Common myeloid progenitor, CD34-positive (primary cell): Measurements from ENCODE around the gene AGAP1.

Experiments used
- CTCF ChIA-PET: fragments of 350-600 bp; sonication (Branson Sonifier 250); formaldehyde crosslinking; loops from one replicate; lab custom pipeline; 2021; ENCODE audit warnings: antibody characterized with exemption; lab: Charles Lee
- POLR2A ChIA-PET: fragments of 350-600 bp; sonication (Branson Sonifier 250); formaldehyde crosslinking; loops from one replicate; lab custom pipeline; 2021; ENCODE audit warnings: antibody characterized with exemption; lab: Charles Lee
- DNase-seq, 3 donors: peaks; one replicate each; pipeline versions ENCODE4 v3.0.0 to v3.0.0-alpha.2; 2013
- H3K27ac ChIP-seq, 2 experiments: 1 replicate in 1 of 2; 2 replicates in 1 of 2; pipeline ENCODE4 v1.7.0; 2013; ENCODE audit warnings: inconsistent platforms in 2 of 2, low read length in 2 of 2, mild to moderate bottlenecking in 2 of 2, low read depth in 1 of 2, moderate library complexity in 1 of 2; ENCODE audit not compliant: severe bottlenecking in 2 of 2, insufficient read depth in 1 of 2, poor library complexity in 1 of 2
- H3K27me3 ChIP-seq, 5 experiments: replicated peaks in 2 of 5; 1 replicate in 3 of 5; 2 replicates in 2 of 5; pipeline versions ENCODE4 v1.6.1 to v1.7.0; 2013; ENCODE audit warnings: low read length in 4 of 5, mild to moderate bottlenecking in 2 of 5, moderate library complexity in 2 of 5, inconsistent platforms in 1 of 5; ENCODE audit not compliant: insufficient read depth in 5 of 5, control insufficient read depth in 4 of 5
- H3K36me3 ChIP-seq, 4 experiments: 1 replicate in 2 of 4; 2 replicates in 2 of 4; pipeline versions ENCODE4 v1.6.1 to v1.7.0; 2013; ENCODE audit warnings: low read length in 3 of 4, control low read depth in 1 of 4, mild to moderate bottlenecking in 1 of 4; ENCODE audit not compliant: control insufficient read depth in 4 of 4, insufficient read depth in 4 of 4
- H3K4me1 ChIP-seq, 4 experiments: 1 replicate in 3 of 4; 2 replicates in 1 of 4; pipeline versions ENCODE4 v1.6.1 to v1.7.1; 2013; ENCODE audit warnings: low read length in 3 of 4, mild to moderate bottlenecking in 3 of 4, control low read depth in 1 of 4, inconsistent platforms in 1 of 4, moderate library complexity in 1 of 4; ENCODE audit not compliant: control insufficient read depth in 4 of 4, insufficient read depth in 4 of 4; ENCODE audit errors: control extremely low read depth in 1 of 4
- H3K4me3 ChIP-seq, 7 experiments: 1 replicate in 4 of 7; 2 replicates in 3 of 7; pipeline versions ENCODE4 v1.5.1 to v1.7.0; 2013; ENCODE audit warnings: mild to moderate bottlenecking in 7 of 7, low read length in 6 of 7, moderate library complexity in 6 of 7, inconsistent platforms in 2 of 7, low read depth in 2 of 7, control low read depth in 1 of 7; ENCODE audit not compliant: insufficient read depth in 4 of 7, control insufficient read depth in 1 of 7; ENCODE audit errors: extremely low read depth in 1 of 7
- H3K9me3 ChIP-seq, 5 experiments: 1 replicate in 4 of 5; 2 replicates in 1 of 5; pipeline versions ENCODE4 v1.6.1 to v1.7.1; 2013; ENCODE audit warnings: low read length in 4 of 5, mild to moderate bottlenecking in 2 of 5, inconsistent platforms in 1 of 5, low read depth in 1 of 5, moderate library complexity in 1 of 5; ENCODE audit not compliant: control insufficient read depth in 4 of 5, insufficient read depth in 2 of 5; ENCODE audit errors: control extremely low read depth in 1 of 5
- WGBS: methylation state at CpG from one replicate; pipeline ENCODE4 v1.1.5; 2013; ENCODE audit not compliant: insufficient coverage; 5-methylcytosine and 5-hydroxymethylcytosine counted together

AGAP1 gene

DNA sequence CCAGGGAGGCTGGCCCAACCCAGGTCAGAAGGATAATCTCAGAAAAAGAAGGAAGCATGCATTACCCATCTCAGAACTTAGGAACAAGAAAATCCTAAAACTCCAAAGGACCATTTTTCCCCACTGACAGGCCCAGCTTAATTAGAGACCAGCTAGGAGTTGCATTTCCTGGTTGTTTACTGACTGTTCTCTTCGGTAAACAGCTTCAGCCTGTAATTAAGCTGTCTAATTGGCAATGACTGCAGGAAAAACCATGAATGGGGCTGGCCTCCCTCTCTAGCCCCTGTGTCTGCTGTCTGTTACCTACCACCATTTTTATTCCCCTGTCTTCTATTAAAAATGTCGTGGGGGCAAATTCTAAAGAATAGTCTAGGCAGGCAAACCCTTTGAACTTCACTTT lies 146.5 kb downstream of the AGAP1 start:
- H3K9me3 ChIP-seq: no peaks in the 10 kb centered on the region
- WGBS: 71% methylated on average over 2 of the region's 2 CpGs
- H3K27me3 ChIP-seq: peaks cover 3 to 45% (median 8%) of the 10 kb centered on the region in 5 experiments
- H3K4me1 ChIP-seq: no peaks in the 10 kb centered on the region
- H3K27ac ChIP-seq: no peak overlapping the region
- no peak for DNase-seq
- ChIA-PET CTCF (interaction anchor here (1.3 kb wide), 1 partner anchor 106 kb away, joined by 4 read pairs; no protein-coding TSS in a partner anchor), POLR2A (no interaction called here)
- H3K36me3 ChIP-seq: no peaks in the 10 kb centered on the region
- H3K4me3 ChIP-seq: no peak overlapping the region

DNA sequence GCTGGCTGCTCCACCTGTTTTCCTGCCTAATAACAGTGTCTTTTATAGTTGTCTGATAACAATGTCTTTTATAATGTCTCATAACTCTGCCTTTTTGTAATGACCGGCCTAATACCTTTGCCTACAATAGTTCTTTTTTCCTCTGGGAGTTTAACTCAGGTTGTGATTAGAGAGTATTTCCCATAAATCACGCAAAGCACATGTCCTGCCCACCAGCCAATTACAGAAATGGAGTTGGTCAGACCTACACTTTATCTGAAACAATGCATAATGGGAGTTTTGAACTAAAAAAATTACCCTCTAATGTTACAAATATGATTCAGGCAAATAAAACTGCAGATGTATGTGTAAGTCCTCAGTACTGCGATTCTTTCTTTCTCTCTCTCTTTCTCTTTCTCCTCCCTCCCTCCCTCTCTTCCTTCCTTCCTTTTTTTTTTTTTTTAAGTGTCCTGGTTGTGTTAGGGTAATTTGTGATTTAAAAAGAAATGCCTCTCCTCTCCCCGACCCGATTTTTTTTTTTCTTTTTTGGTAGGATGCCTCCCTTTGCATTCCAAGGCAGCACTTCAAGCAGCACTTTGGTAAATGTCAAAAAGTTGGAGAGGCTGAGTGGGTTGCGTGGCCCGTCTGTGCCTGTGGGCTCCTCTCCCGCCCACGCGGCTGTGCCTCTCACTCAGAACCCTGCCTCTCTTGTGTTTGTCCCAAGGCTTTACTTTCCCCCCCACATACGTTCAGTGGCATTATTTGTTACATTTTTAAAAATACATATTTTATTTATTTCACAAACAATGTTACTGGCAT lies 147.3 kb downstream of the AGAP1 start:
- Histone ChIP-seq H3K36me3 (no peaks in the 10 kb centered on the region), H3K4me1 (no peaks in the 10 kb centered on the region), H3K27me3 (peaks cover 3 to 45% (median 9%) of the 10 kb centered on the region in 5 experiments), H3K27ac (no peak overlapping the region), H3K4me3 (no peak overlapping the region), H3K9me3 (no peaks in the 10 kb centered on the region)
- WGBS: 86% methylated on average over 4 of the region's 11 CpGs
- POLR2A ChIA-PET: no interaction called here
- CTCF ChIA-PET: interaction anchor here (1.2 kb wide), 1 partner anchor 106 kb away, joined by 3 read pairs; no protein-coding TSS in a partner anchor
- no peak for DNase-seq

- WGBS: 85% methylated on average over 8 of the region's 8 CpGs
- Histone ChIP-seq H3K36me3 (no peaks in the 10 kb centered on the region), H3K9me3 (no peaks in the 10 kb centered on the region), H3K4me1 (no peaks in the 10 kb centered on the region), H3K27ac (no peak overlapping the region), H3K4me3 (no peak overlapping the region), H3K27me3 (peaks cover 2 to 47% (median 11%) of the 10 kb centered on the region in 5 experiments)
- ChIA-PET POLR2A (no interaction called here), CTCF (interaction anchor here (1.2 kb wide), 1 partner anchor 105 kb away, joined by 3 read pairs; no protein-coding TSS in a partner anchor)
- DNase-seq: no peak
Measured at GRCh38 chr2:235641956-235642355, 148.1 kb downstream of the AGAP1 start.

DNA sequence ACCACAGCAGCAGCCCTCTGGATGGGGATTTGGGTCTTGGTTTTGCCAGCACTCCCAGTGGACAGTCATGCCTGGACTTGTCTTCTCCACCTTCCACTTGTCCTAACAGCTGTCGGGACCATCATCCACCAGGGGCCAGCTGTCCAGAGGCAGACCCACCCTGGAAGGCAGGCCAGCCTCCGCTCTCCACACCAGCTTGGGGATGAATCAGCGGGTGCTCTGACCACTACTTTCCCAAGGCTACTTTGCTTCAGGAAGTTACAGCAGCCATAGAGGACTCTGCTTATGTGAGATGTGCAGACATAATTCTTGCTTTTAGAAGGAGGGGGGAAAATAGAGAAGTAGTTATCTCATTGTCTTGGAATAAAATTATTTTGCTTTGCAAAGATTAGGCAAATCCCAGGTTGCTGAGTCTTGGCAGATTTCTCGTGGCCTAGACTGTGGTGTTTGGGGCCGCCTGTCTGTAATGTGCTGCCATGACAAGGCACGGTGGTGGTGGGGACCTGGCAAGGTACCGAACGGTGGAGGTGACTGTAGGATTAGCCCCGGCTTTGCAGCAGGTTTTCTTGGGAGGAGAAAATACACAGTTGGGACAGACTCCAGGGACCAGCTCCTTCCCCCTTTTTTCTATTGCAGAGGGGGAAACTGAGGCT lies 148.7 kb downstream of the AGAP1 start:
- H3K4me1 ChIP-seq: no peaks in the 10 kb centered on the region
- WGBS: 97% methylated on average over 5 of the region's 9 CpGs
- DNase-seq: no peak
- H3K27me3 ChIP-seq: peaks cover 2 to 48% (median 10%) of the 10 kb centered on the region in 5 experiments
- no peaks in the 10 kb centered on the region for H3K9me3 ChIP-seq
- ChIA-PET POLR2A (no interaction called here), CTCF (interaction anchor here (1.2 to 1.3 kb wide), 2 partner anchors 11 to 104 kb away, joined by 3 read pairs; no protein-coding TSS in a partner anchor)
- H3K27ac ChIP-seq: no peak overlapping the region
- H3K4me3 ChIP-seq: no peak overlapping the region
- H3K36me3 ChIP-seq: no peaks in the 10 kb centered on the region

- ChIA-PET POLR2A (interaction anchor here (0.6 kb wide), 1 partner anchor 32 kb away, joined by 5 read pairs; no protein-coding TSS in a partner anchor), CTCF (interaction anchor here (1.3 kb wide), 1 partner anchor 9 kb away, joined by 3 read pairs; no protein-coding TSS in a partner anchor)
- Histone ChIP-seq H3K27me3 (peaks cover 2 to 46% (median 10%) of the 10 kb centered on the region in 5 experiments), H3K4me3 (no peak overlapping the region), H3K4me1 (no peaks in the 10 kb centered on the region), H3K36me3 (no peaks in the 10 kb centered on the region), H3K27ac (no peak overlapping the region), H3K9me3 (no peaks in the 10 kb centered on the region)
- peak in 2 of 3 donors; percentile 11 to 31 for DNase-seq
- 90% methylated on average over 14 of the region's 16 CpGs for WGBS
Measured at GRCh38 chr2:235643680-235644511, 150.1 kb downstream of the AGAP1 start.

GRCh38 chr2:235647264-235647663 lies 153.4 kb downstream of the AGAP1 start:
- Histone ChIP-seq H3K9me3 (no peaks in the 10 kb centered on the region), H3K27me3 (peaks cover 0 to 28% (median 12%) of the 10 kb centered on the region in 5 experiments), H3K4me3 (no peak overlapping the region), H3K27ac (no peak overlapping the region), H3K4me1 (no peaks in the 10 kb centered on the region), H3K36me3 (no peaks in the 10 kb centered on the region)
- ChIA-PET CTCF (interaction anchor here (1.2 kb wide), 1 partner anchor 11 kb away, joined by 3 read pairs; no protein-coding TSS in a partner anchor), POLR2A (no interaction called here)
- no peak for DNase-seq
- WGBS: 93% methylated on average over 4 of the region's 6 CpGs
